ENCODE data around the gene GRAMD2A. TPM values are rescaled to one million over a fixed set of nuclear protein-coding genes. Genes with fewer than 3 reads are reported as not detected.
"Not testable (repeated sequence)": the region's sequence is repeated elsewhere in the genome, so short reads cannot be mapped to it uniquely, and the experiment has no call there.

The GRAMD2A gene
- total RNA-seq, 1 donor from 2014 or later = not detected

- no peaks in the 10 kb centered on the region for H3K36me3 Mint-ChIP-seq (ENCODE audit: low read depth)
- no peak overlapping the region for H3K27ac Mint-ChIP-seq
Measured at GRCh38 chr15:72173401-72173800, 24.2 kb downstream of the GRAMD2A start.

DNA sequence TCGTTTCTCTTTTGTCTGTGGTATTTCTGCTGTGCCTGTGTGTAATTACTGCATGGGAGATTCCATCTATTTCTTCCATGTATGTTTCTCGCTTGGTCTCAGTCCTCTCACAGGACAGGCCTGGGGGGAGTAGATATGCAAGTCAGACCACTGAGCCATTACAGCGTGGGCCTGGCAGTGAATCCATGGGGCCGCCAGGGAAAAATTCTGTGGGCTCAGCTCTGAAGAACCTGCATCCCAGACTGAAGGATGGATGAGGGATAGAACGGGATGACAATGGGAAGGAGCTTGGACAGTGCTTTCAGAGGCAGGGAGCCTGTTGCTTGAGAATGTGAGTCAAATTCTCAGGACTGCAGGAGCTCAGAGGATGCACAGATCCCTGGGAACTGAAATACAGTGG is 24.8 kb downstream of the GRAMD2A start:
- ATAC-seq (ENCODE audit: low read depth) (no peak), DNase-seq (no peak)
- peaks cover 12% of the 10 kb centered on the region for H3K27me3 Mint-ChIP-seq
- no peak overlapping the region for H3K4me3 Mint-ChIP-seq
- intact Hi-C loops (cut with micrococcal nuclease) = no loop called here
- TF ChIP-seq, protein P1, sequence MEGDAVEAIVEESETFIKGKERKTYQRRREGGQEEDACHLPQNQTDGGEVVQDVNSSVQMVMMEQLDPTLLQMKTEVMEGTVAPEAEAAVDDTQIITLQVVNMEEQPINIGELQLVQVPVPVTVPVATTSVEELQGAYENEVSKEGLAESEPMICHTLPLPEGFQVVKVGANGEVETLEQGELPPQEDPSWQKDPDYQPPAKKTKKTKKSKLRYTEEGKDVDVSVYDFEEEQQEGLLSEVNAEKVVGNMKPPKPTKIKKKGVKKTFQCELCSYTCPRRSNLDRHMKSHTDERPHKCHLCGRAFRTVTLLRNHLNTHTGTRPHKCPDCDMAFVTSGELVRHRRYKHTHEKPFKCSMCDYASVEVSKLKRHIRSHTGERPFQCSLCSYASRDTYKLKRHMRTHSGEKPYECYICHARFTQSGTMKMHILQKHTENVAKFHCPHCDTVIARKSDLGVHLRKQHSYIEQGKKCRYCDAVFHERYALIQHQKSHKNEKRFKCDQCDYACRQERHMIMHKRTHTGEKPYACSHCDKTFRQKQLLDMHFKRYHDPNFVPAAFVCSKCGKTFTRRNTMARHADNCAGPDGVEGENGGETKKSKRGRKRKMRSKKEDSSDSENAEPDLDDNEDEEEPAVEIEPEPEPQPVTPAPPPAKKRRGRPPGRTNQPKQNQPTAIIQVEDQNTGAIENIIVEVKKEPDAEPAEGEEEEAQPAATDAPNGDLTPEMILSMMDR (IDR thresholded peaks at IDR 0.05) = no peak
- CTCF ChIA-PET = no interaction called here
- H3K27ac Mint-ChIP-seq = no peak overlapping the region
- no peaks in the 10 kb centered on the region for H3K9me3 Mint-ChIP-seq
- H3K36me3 Mint-ChIP-seq (ENCODE audit: low read depth) = no peaks in the 10 kb centered on the region
- POLR2A ChIA-PET = no interaction called here
- no peaks in the 10 kb centered on the region for H3K4me1 Mint-ChIP-seq

More at GRCh38 chr15:72173401-72173800, 24.2 kb downstream of the GRAMD2A start:
- TF ChIP-seq, protein P1 (IDR thresholded peaks at IDR 0.05) = no peak
- ChIA-PET CTCF (no interaction called here), POLR2A (no interaction called here)
- no peak for ATAC-seq (ENCODE audit: low read depth)
- DNase-seq = no peak
- intact Hi-C loops (cut with micrococcal nuclease) = no loop called here
- Mint-ChIP-seq H3K4me1 (no peaks in the 10 kb centered on the region), H3K9me3 (no peaks in the 10 kb centered on the region), H3K27me3 (peaks cover 9% of the 10 kb centered on the region), H3K4me3 (no peak overlapping the region)

DNA sequence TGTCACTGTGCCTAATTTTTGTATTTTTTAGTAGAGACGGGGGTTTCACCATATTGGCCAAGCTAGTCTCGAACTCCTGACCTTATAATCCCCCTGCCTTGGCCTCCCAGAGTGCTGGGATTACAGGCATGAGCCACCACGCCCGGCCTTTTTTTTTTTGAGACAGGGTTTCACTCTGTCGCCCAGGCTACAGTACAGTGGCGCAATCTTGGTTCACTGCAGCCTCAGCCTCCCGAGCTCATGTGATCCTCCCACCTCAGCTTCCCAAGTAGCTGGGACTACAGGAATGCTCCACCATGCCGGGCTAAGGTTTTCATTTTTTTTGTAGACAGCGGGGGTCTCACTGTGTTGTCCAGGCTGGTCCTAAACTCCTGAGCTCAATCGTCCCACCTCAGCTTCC is 25.6 kb downstream of the GRAMD2A start:
- DNase-seq; POLR2A ChIA-PET; H3K9me3 Mint-ChIP-seq; H3K36me3 Mint-ChIP-seq (ENCODE audit: low read depth); CTCF ChIA-PET; H3K4me1 Mint-ChIP-seq; ATAC-seq (ENCODE audit: low read depth); intact Hi-C loops (cut with micrococcal nuclease); H3K4me3 Mint-ChIP-seq; H3K27ac Mint-ChIP-seq: not testable (repeated sequence)
- H3K27me3 Mint-ChIP-seq = peaks cover 12% of the 10 kb centered on the region

GRCh38 chr15:72170691-72171090 is 26.9 kb downstream of the GRAMD2A start:
- DNase-seq (no peak), ATAC-seq (ENCODE audit: low read depth) (no peak)
- ChIA-PET CTCF (no interaction called here), POLR2A (no interaction called here)
- Mint-ChIP-seq H3K9me3 (no peaks in the 10 kb centered on the region), H3K36me3 (ENCODE audit: low read depth) (no peaks in the 10 kb centered on the region), H3K27ac (no peak overlapping the region), H3K27me3 (peaks cover 15% of the 10 kb centered on the region), H3K4me3 (no peak overlapping the region), H3K4me1 (no peaks in the 10 kb centered on the region)
- intact Hi-C loops (cut with micrococcal nuclease) = no loop called here
- TF ChIP-seq, protein P1 (IDR thresholded peaks at IDR 0.05) = no peak

- Mint-ChIP-seq H3K4me1 (no peaks in the 10 kb centered on the region), H3K27me3 (peaks cover 15% of the 10 kb centered on the region), H3K27ac (no peak overlapping the region), H3K36me3 (ENCODE audit: low read depth) (no peaks in the 10 kb centered on the region), H3K4me3 (no peak overlapping the region), H3K9me3 (no peaks in the 10 kb centered on the region)
- intact Hi-C loops (cut with micrococcal nuclease) = no loop called here
- no peak for ATAC-seq (ENCODE audit: low read depth)
- ChIA-PET POLR2A (no interaction called here), CTCF (no interaction called here)
- TF ChIP-seq, protein P1 (IDR thresholded peaks at IDR 0.05) = no peak
- no peak for DNase-seq
Measured at GRCh38 chr15:72169921-72170611, 27.5 kb downstream of the GRAMD2A start.
